Muscle layer of colon (tissue), 2 donors: ENCODE results near the gene PRX.

ENCODE experiments used
- H3K27ac ChIP-seq: one replicate; pipeline ENCODE4 v1.7.0; 2013; ENCODE audit warnings: low read depth, mild to moderate bottlenecking, low read length, moderate library complexity
- H3K27me3 ChIP-seq, 2 donors: one replicate each; pipeline ENCODE4 v1.7.0; 2013; ENCODE audit warnings: low read length in 2 of 2, mild to moderate bottlenecking in 2 of 2; ENCODE audit not compliant: insufficient read depth in 2 of 2, control insufficient read depth in 1 of 2
- H3K36me3 ChIP-seq: one replicate; pipeline ENCODE4 v1.7.0; 2013; ENCODE audit warnings: mild to moderate bottlenecking, low read length; ENCODE audit not compliant: insufficient read depth
- H3K4me1 ChIP-seq: one replicate; pipeline ENCODE4 v1.7.0; 2013; ENCODE audit warnings: mild to moderate bottlenecking, low read length; ENCODE audit not compliant: insufficient read depth
- H3K4me3 ChIP-seq, 2 donors: one replicate each; pipeline ENCODE4 v1.7.0; 2013; ENCODE audit warnings: low read length in 2 of 2, low read depth in 1 of 2, mild to moderate bottlenecking in 1 of 2, moderate library complexity in 1 of 2
- H3K9ac ChIP-seq: one replicate; pipeline ENCODE4 v1.7.0; 2013; ENCODE audit warnings: low read length
- H3K9me3 ChIP-seq: one replicate; pipeline ENCODE4 v1.7.0; 2013; ENCODE audit warnings: mild to moderate bottlenecking, low read length
- donor health status: abdominal sarcoma.
- donor health status: Adenocarcinoma of cecum.

Gene PRX

GRCh38 chr19:40392894-40393517, 20.2 kb downstream of the PRX start:
- Histone ChIP-seq H3K4me1 (no peaks in the 10 kb centered on the region), H3K4me3 (no peak overlapping the region), H3K36me3 (no peaks in the 10 kb centered on the region), H3K9me3 (no peaks in the 10 kb centered on the region), H3K27me3 (no peaks in the 10 kb centered on the region), H3K27ac (no peak overlapping the region), H3K9ac (no peak overlapping the region)

- H3K36me3 ChIP-seq, result no peaks in the 10 kb centered on the region
- H3K9ac ChIP-seq, result no peak overlapping the region
- H3K27me3 ChIP-seq, result no peaks in the 10 kb centered on the region
- no peak overlapping the region for H3K27ac ChIP-seq
- H3K4me1 ChIP-seq, result no peaks in the 10 kb centered on the region
- no peak overlapping the region for H3K4me3 ChIP-seq
- H3K9me3 ChIP-seq, result no peaks in the 10 kb centered on the region
Measured at GRCh38 chr19:40392123-40392522, 21.1 kb downstream of the PRX start.

- Histone ChIP-seq H3K27me3 (no peaks in the 10 kb centered on the region), H3K4me3 (no peak within 1 kb of the TSS), H3K9ac (no peak within 1 kb of the TSS)
Measured at GRCh38 chr19:40390084-40390742, 23.0 kb downstream of the PRX start, which contains the start of gene HIPK4. HIPK4 (minus strand) TSS chr19:40390181; CDS start chr19:40389902, 279 bp downstream.

GRCh38 chr19:40389404-40390083, 23.6 kb downstream of the PRX start:
- Histone ChIP-seq H3K4me3 (no peak overlapping the region), H3K9ac (no peak overlapping the region), H3K27me3 (no peaks in the 10 kb centered on the region), H3K27ac (no peak overlapping the region), H3K36me3 (no peaks in the 10 kb centered on the region), H3K9me3 (no peaks in the 10 kb centered on the region), H3K4me1 (no peaks in the 10 kb centered on the region)

More at GRCh38 chr19:40390084-40390742, 23.0 kb downstream of the PRX start, which contains the start of gene HIPK4:
- H3K36me3 ChIP-seq, result no peaks in the 10 kb centered on the region
- no peak within 1 kb of the TSS for H3K27ac ChIP-seq
- H3K9me3 ChIP-seq, result no peaks in the 10 kb centered on the region
- no peaks in the 10 kb centered on the region for H3K4me1 ChIP-seq

- Histone ChIP-seq H3K27ac (no peak overlapping the region), H3K9ac (no peak overlapping the region), H3K9me3 (no peaks in the 10 kb centered on the region), H3K4me1 (no peaks in the 10 kb centered on the region), H3K36me3 (no peaks in the 10 kb centered on the region), H3K27me3 (no peaks in the 10 kb centered on the region), H3K4me3 (no peak overlapping the region)
Measured at GRCh38 chr19:40388481-40388880, 24.7 kb downstream of the PRX start.

GRCh38 chr19:40387155-40387554, 26.0 kb downstream of the PRX start:
- Histone ChIP-seq H3K4me1 (no peaks in the 10 kb centered on the region), H3K9me3 (no peaks in the 10 kb centered on the region), H3K36me3 (no peaks in the 10 kb centered on the region), H3K27ac (no peak overlapping the region), H3K27me3 (no peaks in the 10 kb centered on the region), H3K4me3 (no peak overlapping the region), H3K9ac (no peak overlapping the region)

- Histone ChIP-seq H3K4me1 (no peaks in the 10 kb centered on the region), H3K9ac (no peak overlapping the region), H3K4me3 (no peak overlapping the region), H3K27ac (no peak overlapping the region), H3K36me3 (peaks cover 6% of the 10 kb centered on the region), H3K9me3 (no peaks in the 10 kb centered on the region), H3K27me3 (no peaks in the 10 kb centered on the region)
Measured at GRCh38 chr19:40383668-40384248, 29.4 kb downstream of the PRX start.

GRCh38 chr19:40381321-40381720, 31.9 kb downstream of the PRX start:
- H3K4me1 ChIP-seq, result no peaks in the 10 kb centered on the region
- H3K9ac ChIP-seq, result no peak overlapping the region
- no peaks in the 10 kb centered on the region for H3K9me3 ChIP-seq
- no peaks in the 10 kb centered on the region for H3K27me3 ChIP-seq
- H3K27ac ChIP-seq, result no peak overlapping the region
- no peak overlapping the region for H3K4me3 ChIP-seq
- H3K36me3 ChIP-seq, result peaks cover 18% of the 10 kb centered on the region

GRCh38 chr19:40380199-40381037, 32.8 kb downstream of the PRX start:
- Histone ChIP-seq H3K27ac (no peak overlapping the region), H3K9me3 (no peaks in the 10 kb centered on the region), H3K27me3 (no peaks in the 10 kb centered on the region), H3K4me3 (no peak overlapping the region), H3K4me1 (no peaks in the 10 kb centered on the region), H3K9ac (no peak overlapping the region), H3K36me3 (peaks cover 19% of the 10 kb centered on the region)

GRCh38 chr19:40379446-40380198, 33.6 kb downstream of the PRX start:
- H3K36me3 ChIP-seq, result peaks cover 23% of the 10 kb centered on the region
- no peak overlapping the region for H3K9ac ChIP-seq
- H3K4me3 ChIP-seq, result no peak overlapping the region
- no peak overlapping the region for H3K27ac ChIP-seq
- no peaks in the 10 kb centered on the region for H3K27me3 ChIP-seq
- H3K9me3 ChIP-seq, result no peaks in the 10 kb centered on the region
- no peaks in the 10 kb centered on the region for H3K4me1 ChIP-seq
